Erythroblast (primary cell): ENCODE data around the gene ROM1.

Experiments
- GATA1 ChIP-seq: IDR thresholded peaks from 2 replicates; pipeline ENCODE4 v1.6.1; 2011; ENCODE audit warnings: low read depth, mild to moderate bottlenecking, control low read depth, low read length, moderate library complexity
- POLR2A ChIP-seq: IDR thresholded peaks from 2 replicates; pipeline ENCODE4 v1.6.1; 2011; ENCODE audit warnings: mild to moderate bottlenecking, low read length

GRCh38 chr11:62602141-62603071 lies 10.7 kb upstream of the ROM1 start:
- TF ChIP-seq POLR2A (no peak), GATA1 (no peak)
